B cell (primary cell): ENCODE data around the gene TRPV5.

ENCODE experiments used
- EZH2 ChIP-seq: IDR thresholded peaks from 2 replicates; pipeline ENCODE4 v1.6.1; 2012; ENCODE audit warnings: borderline replicate concordance, low read depth, mild to moderate bottlenecking, moderate library complexity, low read length; ENCODE audit not compliant: insufficient read depth, poor library complexity, severe bottlenecking
- TF ChIP-seq, protein P1 (sequence below): fragments of 200-600 bp; IDR thresholded peaks from one replicate; pipeline ENCODE4 v1.8.0; 2022; ENCODE audit warnings: antibody characterized with exemption, mild to moderate bottlenecking

DNA sequence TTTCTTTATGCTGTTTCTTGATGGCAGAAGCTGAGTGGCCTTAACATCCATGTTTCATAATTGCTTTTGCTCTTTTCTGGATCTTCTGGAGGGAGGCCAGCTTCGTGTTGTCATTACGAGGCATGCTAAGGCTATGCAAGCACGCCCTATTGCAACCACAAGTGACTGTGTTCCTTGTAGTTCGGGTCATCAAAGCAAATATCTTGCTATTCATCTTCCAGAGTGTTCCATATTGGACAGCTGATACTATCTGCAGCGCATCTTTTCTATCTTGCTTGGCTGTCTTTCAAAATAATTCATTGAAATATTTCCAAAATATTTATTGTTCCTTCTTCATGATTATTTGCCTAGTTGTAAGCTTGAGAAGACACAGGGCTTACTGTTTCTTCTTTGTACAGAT lies 73.7 kb downstream of the TRPV5 start:
- no peak for TF ChIP-seq EZH2
- TF ChIP-seq, protein P1, sequence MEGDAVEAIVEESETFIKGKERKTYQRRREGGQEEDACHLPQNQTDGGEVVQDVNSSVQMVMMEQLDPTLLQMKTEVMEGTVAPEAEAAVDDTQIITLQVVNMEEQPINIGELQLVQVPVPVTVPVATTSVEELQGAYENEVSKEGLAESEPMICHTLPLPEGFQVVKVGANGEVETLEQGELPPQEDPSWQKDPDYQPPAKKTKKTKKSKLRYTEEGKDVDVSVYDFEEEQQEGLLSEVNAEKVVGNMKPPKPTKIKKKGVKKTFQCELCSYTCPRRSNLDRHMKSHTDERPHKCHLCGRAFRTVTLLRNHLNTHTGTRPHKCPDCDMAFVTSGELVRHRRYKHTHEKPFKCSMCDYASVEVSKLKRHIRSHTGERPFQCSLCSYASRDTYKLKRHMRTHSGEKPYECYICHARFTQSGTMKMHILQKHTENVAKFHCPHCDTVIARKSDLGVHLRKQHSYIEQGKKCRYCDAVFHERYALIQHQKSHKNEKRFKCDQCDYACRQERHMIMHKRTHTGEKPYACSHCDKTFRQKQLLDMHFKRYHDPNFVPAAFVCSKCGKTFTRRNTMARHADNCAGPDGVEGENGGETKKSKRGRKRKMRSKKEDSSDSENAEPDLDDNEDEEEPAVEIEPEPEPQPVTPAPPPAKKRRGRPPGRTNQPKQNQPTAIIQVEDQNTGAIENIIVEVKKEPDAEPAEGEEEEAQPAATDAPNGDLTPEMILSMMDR = no peak
